WTC11 (cell line): Measurements from ENCODE around the gene RETREG2.

Source experiments
- AFF4 ChIP-seq: sonication (generic); formaldehyde crosslinking; IDR thresholded peaks from 2 replicates; pipeline ENCODE4 v1.8.1; 2023; ENCODE audit warnings: mild to moderate bottlenecking, missing genetic modification reagents, borderline replicate concordance
- FOXJ3 ChIP-seq: sonication (generic); formaldehyde crosslinking; IDR thresholded peaks from 2 replicates; pipeline ENCODE4 v1.9.0; 2021; ENCODE audit warnings: missing genetic modification reagents, mild to moderate bottlenecking, borderline replicate concordance
- MXD4 ChIP-seq: fragments of 250-450 bp; sonication (Bioruptor Pico); IDR thresholded peaks from 2 replicates; pipeline ENCODE4 v1.8.0; 2021; ENCODE audit warnings: mild to moderate bottlenecking, moderate library complexity, borderline replicate concordance
- USF1 ChIP-seq: sonication (generic); formaldehyde crosslinking; IDR thresholded peaks from 2 replicates; pipeline ENCODE4 v1.8.0; 2022; ENCODE audit warnings: mild to moderate bottlenecking, missing genetic modification reagents
- TF ChIP-seq, protein P1 (sequence below): fragments of 200-600 bp; IDR thresholded peaks from 2 replicates; pipeline ENCODE4 v1.8.0; 2022; ENCODE audit warnings: antibody characterized with exemption
- TF ChIP-seq, protein P2 (sequence below): sonication (generic); formaldehyde crosslinking; IDR thresholded peaks from 2 replicates; pipeline ENCODE4 v1.8.1; 2023; ENCODE audit warnings: mild to moderate bottlenecking, missing genetic modification reagents, moderate library complexity

GRCh38 chr2:219220652-219221402 is 42.8 kb downstream of the RETREG2 start:
- TF ChIP-seq, protein P1, sequence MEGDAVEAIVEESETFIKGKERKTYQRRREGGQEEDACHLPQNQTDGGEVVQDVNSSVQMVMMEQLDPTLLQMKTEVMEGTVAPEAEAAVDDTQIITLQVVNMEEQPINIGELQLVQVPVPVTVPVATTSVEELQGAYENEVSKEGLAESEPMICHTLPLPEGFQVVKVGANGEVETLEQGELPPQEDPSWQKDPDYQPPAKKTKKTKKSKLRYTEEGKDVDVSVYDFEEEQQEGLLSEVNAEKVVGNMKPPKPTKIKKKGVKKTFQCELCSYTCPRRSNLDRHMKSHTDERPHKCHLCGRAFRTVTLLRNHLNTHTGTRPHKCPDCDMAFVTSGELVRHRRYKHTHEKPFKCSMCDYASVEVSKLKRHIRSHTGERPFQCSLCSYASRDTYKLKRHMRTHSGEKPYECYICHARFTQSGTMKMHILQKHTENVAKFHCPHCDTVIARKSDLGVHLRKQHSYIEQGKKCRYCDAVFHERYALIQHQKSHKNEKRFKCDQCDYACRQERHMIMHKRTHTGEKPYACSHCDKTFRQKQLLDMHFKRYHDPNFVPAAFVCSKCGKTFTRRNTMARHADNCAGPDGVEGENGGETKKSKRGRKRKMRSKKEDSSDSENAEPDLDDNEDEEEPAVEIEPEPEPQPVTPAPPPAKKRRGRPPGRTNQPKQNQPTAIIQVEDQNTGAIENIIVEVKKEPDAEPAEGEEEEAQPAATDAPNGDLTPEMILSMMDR: no peak
- TF ChIP-seq, protein P2, sequence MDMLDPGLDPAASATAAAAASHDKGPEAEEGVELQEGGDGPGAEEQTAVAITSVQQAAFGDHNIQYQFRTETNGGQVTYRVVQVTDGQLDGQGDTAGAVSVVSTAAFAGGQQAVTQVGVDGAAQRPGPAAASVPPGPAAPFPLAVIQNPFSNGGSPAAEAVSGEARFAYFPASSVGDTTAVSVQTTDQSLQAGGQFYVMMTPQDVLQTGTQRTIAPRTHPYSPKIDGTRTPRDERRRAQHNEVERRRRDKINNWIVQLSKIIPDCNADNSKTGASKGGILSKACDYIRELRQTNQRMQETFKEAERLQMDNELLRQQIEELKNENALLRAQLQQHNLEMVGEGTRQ (CRISPR knock-in tag): no peak
- TF ChIP-seq MXD4 (CRISPR knock-in tag) (no peak), AFF4 (CRISPR knock-in tag) (no peak), FOXJ3 (no peak), USF1 (CRISPR knock-in tag) (no peak)
